ENCODE data around the gene NLRC5.
A peak's percentile ranks its signal among the peaks of the same experiment; 100 is the strongest.
"Not testable (repeated sequence)": the region's sequence is repeated elsewhere in the genome, so short reads cannot be mapped to it uniquely, and the experiment has no call there.

NLRC5 gene

GRCh38 chr16:57070424-57070823, 81.1 kb downstream of the NLRC5 start:
- peak; percentile 77 for TF ChIP-seq EGR2 (tag by site-specific recombination; IDR thresholded peaks at IDR 0.05; ENCODE audit: low read depth)
- TF ChIP-seq ZNF341 (tag by site-specific recombination; IDR thresholded peaks at IDR 0.05; ENCODE audit: low read depth) = no peak
- TF ChIP-seq ZFHX2 (tag by site-specific recombination; conservative IDR thresholded peaks at IDR 0.05) = peak; percentile 58
- Histone ChIP-seq H3K4me3 (ENCODE audit: low read depth, low read length) (no peak overlapping the region), H3K36me3 (ENCODE audit: control insufficient read depth in 2 of 2, insufficient read depth in 1 of 2, low read length in 2 of 2) (no peaks in the 10 kb centered on the region), H3K27ac (ENCODE audit: extremely low read depth, low read depth, low read length) (no peak overlapping the region), H3K4me1 (ENCODE audit: control insufficient read depth, insufficient read depth, low read length) (no peaks in the 10 kb centered on the region), H3K9me3 (ENCODE audit: control insufficient read depth, insufficient read depth, low read depth, low read length) (no peaks in the 10 kb centered on the region)
- CTCF ChIA-PET = no interaction called here
- POLR2A ChIA-PET = no interaction called here

DNA sequence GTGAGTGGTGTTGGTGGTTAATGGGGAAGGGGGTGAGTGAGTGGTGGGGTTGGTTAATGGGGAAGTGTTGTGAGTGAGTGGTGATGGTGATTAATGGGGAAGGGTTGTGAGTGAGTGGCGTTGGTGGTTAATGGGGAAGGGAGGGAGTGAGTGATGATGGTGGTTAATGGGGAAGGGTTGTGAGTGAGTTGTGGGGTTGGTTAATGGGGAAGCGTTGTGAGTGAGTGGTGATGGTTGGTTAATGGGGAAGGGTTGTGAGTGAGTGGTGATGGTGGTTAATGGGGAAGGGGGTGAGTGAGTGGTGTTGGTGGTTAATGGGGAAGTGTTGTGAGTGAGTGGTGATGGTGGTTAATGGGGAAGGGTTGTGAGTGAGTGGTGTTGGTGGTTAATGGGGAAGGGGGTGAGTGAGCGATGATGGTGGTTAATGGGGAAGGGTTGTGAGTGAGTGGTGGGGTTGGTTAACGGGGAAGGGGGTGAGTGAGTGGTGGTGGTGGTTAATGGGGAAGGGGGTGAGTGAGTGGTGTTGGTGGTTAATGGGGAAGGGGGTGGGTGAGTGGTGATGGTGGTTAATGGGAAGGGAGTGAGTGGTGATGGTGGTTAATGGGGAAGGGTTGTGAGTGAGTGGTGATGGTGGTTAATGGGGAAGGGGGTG, 81.8 kb downstream of the NLRC5 start:
- CTCF ChIA-PET = not testable (repeated sequence)

GRCh38 chr16:57071831-57072582, 82.7 kb downstream of the NLRC5 start:
- Histone ChIP-seq H3K4me3 (ENCODE audit: low read depth, low read length) (no peak overlapping the region), H3K9me3 (ENCODE audit: control insufficient read depth, insufficient read depth, low read depth, low read length) (no peaks in the 10 kb centered on the region), H3K27ac (ENCODE audit: extremely low read depth, low read depth, low read length) (no peak overlapping the region), H3K36me3 (ENCODE audit: control insufficient read depth in 2 of 2, insufficient read depth in 1 of 2, low read length in 2 of 2) (no peaks in the 10 kb centered on the region), H3K4me1 (ENCODE audit: control insufficient read depth, insufficient read depth, low read length) (no peaks in the 10 kb centered on the region)
- no peak for TF ChIP-seq ZNF354C (tag by site-specific recombination; IDR thresholded peaks at IDR 0.05; ENCODE audit: borderline replicate concordance, low read depth)
- TF ChIP-seq ZNF48 (tag by site-specific recombination; IDR thresholded peaks at IDR 0.05) = no peak
- TF ChIP-seq OSR2 (tag by site-specific recombination; IDR thresholded peaks at IDR 0.05) = no peak
- TF ChIP-seq ZNF610 (tag by site-specific recombination; IDR thresholded peaks at IDR 0.05; ENCODE audit: borderline replicate concordance) = no peak
- TF ChIP-seq PRDM1 (tag by site-specific recombination; IDR thresholded peaks at IDR 0.05) = peak; percentile 69
- no peak for TF ChIP-seq ZNF175 (tag by site-specific recombination; IDR thresholded peaks at IDR 0.05)
- no peak for TF ChIP-seq ZNF112 (tag by site-specific recombination; IDR thresholded peaks at IDR 0.05)
- TF ChIP-seq GLI4 (tag by site-specific recombination; IDR thresholded peaks at IDR 0.05) = no peak
- POLR2A ChIA-PET = no interaction called here
- CTCF ChIA-PET = interaction anchor here (0.6 to 1.3 kb wide), 2 partner anchors 12 to 15 kb away, joined by 3 to 6 read pairs; no protein-coding TSS in a partner anchor

More for the DNA sequence above, 81.8 kb downstream of the NLRC5 start:
- POLR2A ChIA-PET; H3K36me3 ChIP-seq (ENCODE audit: control insufficient read depth in 2 of 2, insufficient read depth in 1 of 2, low read length in 2 of 2); H3K4me3 ChIP-seq (ENCODE audit: low read depth, low read length); H3K4me1 ChIP-seq (ENCODE audit: control insufficient read depth, insufficient read depth, low read length); H3K9me3 ChIP-seq (ENCODE audit: control insufficient read depth, insufficient read depth, low read depth, low read length); H3K27ac ChIP-seq (ENCODE audit: extremely low read depth, low read depth, low read length): not testable (repeated sequence)

DNA sequence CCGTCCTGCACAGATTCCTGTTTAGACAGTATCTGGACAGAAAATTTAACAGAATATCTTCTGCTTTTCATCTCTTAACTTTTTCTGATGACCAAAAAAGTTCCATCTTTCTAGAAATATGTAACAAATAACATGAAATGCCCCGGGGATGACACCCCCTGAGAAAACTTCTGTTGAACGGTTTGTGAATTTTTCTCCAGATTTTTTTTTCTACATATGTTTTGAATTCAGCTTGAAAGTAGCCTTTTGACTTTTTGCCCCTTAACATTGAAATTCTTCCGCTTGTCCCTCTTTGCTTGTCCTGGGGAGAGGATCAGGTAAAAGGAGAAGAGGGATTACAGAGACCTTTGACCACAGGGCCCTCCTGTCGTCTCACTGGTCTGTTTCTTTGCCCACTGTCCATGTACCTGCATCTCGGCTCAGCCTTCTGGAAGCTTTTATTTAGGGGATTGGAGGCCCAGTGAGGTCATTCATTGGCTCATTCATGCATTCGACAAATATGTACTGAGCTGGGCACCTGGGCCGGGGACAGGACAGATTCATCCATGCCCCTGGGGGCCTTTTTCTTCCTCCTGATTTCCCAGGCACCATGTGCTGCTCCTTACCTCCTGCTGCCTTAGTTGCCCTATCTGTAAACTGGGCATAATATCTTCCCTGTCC, 83.4 kb downstream of the NLRC5 start:
- TF ChIP-seq ZFP41 (tag by site-specific recombination; IDR thresholded peaks at IDR 0.05; ENCODE audit: borderline replicate concordance) = no peak
- no peak for TF ChIP-seq ZNF791 (tag by site-specific recombination; IDR thresholded peaks at IDR 0.05)
- TF ChIP-seq GFI1B (tag by site-specific recombination; IDR thresholded peaks at IDR 0.05) = no peak
- TF ChIP-seq ZBTB20 (tag by site-specific recombination; IDR thresholded peaks at IDR 0.05) = no peak
- TF ChIP-seq, protein P1, sequence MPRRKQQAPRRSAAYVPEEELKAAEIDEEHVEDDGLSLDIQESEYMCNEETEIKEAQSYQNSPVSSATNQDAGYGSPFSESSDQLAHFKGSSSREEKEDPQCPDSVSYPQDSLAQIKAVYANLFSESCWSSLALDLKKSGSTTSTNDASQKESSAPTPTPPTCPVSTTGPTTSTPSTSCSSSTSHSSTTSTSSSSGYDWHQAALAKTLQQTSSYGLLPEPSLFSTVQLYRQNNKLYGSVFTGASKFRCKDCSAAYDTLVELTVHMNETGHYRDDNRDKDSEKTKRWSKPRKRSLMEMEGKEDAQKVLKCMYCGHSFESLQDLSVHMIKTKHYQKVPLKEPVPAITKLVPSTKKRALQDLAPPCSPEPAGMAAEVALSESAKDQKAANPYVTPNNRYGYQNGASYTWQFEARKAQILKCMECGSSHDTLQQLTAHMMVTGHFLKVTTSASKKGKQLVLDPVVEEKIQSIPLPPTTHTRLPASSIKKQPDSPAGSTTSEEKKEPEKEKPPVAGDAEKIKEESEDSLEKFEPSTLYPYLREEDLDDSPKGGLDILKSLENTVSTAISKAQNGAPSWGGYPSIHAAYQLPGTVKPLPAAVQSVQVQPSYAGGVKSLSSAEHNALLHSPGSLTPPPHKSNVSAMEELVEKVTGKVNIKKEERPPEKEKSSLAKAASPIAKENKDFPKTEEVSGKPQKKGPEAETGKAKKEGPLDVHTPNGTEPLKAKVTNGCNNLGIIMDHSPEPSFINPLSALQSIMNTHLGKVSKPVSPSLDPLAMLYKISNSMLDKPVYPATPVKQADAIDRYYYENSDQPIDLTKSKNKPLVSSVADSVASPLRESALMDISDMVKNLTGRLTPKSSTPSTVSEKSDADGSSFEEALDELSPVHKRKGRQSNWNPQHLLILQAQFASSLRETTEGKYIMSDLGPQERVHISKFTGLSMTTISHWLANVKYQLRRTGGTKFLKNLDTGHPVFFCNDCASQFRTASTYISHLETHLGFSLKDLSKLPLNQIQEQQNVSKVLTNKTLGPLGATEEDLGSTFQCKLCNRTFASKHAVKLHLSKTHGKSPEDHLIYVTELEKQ (tag by site-specific recombination; IDR thresholded peaks at IDR 0.05; ENCODE audit: borderline replicate concordance) = no peak
- TF ChIP-seq ZNF239 (tag by site-specific recombination; IDR thresholded peaks at IDR 0.05) = no peak
- no peak for TF ChIP-seq ZNF670 (tag by site-specific recombination; IDR thresholded peaks at IDR 0.05; ENCODE audit: low read depth)
- no peak for TF ChIP-seq ZNF202 (tag by site-specific recombination; IDR thresholded peaks at IDR 0.05; ENCODE audit: borderline replicate concordance)
- no peak for TF ChIP-seq ZBTB17 (tag by site-specific recombination; IDR thresholded peaks at IDR 0.05)
- no peak for TF ChIP-seq ZNF561 (tag by site-specific recombination; IDR thresholded peaks at IDR 0.05; ENCODE audit: borderline replicate concordance)
- TF ChIP-seq ZNF211 (tag by site-specific recombination; IDR thresholded peaks at IDR 0.05; ENCODE audit: low read depth) = no peak
- TF ChIP-seq ZNF596 (tag by site-specific recombination; IDR thresholded peaks at IDR 0.05) = no peak
- ChIA-PET CTCF (interaction anchor here (0.6 to 2.0 kb wide), 3 partner anchors 11 to 20 kb away, joined by 3 to 5 read pairs (median 3); partner anchors contain the start of gene CPNE2), POLR2A (no interaction called here)
- Histone ChIP-seq H3K9me3 (ENCODE audit: control insufficient read depth, insufficient read depth, low read depth, low read length) (no peaks in the 10 kb centered on the region), H3K36me3 (ENCODE audit: control insufficient read depth in 2 of 2, insufficient read depth in 1 of 2, low read length in 2 of 2) (no peaks in the 10 kb centered on the region), H3K4me1 (ENCODE audit: control insufficient read depth, insufficient read depth, low read length) (no peaks in the 10 kb centered on the region), H3K27ac (ENCODE audit: extremely low read depth, low read depth, low read length) (no peak overlapping the region), H3K4me3 (ENCODE audit: low read depth, low read length) (no peak overlapping the region)
